H9 (cell line): ENCODE measurements around the gene E2F1. TPM values are rescaled to one million over a fixed set of nuclear protein-coding genes. Genes with fewer than 3 reads are reported as not detected.

Experiments
- DNase-seq: peaks from one replicate; pipeline ENCODE4 v3.0.0-alpha.2; 2017
- H2AFZ ChIP-seq: one replicate; pipeline ENCODE4 v1.6.1; 2013; ENCODE audit warnings: mild to moderate bottlenecking, low read length, control low read depth, moderate library complexity
- H2AK5ac ChIP-seq: 2 replicates; pipeline ENCODE4 v1.6.1; 2013; ENCODE audit warnings: low read length, control low read depth, mixed read lengths; ENCODE audit not compliant: insufficient read length
- H2BK120ac ChIP-seq: one replicate; pipeline ENCODE4 v1.6.1; 2013; ENCODE audit warnings: low read depth, mild to moderate bottlenecking, low read length, control low read depth, inconsistent platforms; ENCODE audit not compliant: poor library complexity, severe bottlenecking
- H2BK12ac ChIP-seq: 2 replicates; pipeline ENCODE4 v1.6.1; 2013; ENCODE audit warnings: low read length, control low read depth, mixed read lengths, low read depth; ENCODE audit not compliant: insufficient read length
- H2BK15ac ChIP-seq: 2 replicates; pipeline ENCODE4 v1.6.1; 2013; ENCODE audit warnings: low read depth, low read length, control low read depth
- H2BK20ac ChIP-seq: one replicate; pipeline ENCODE4 v1.6.1; 2013; ENCODE audit warnings: low read depth, mild to moderate bottlenecking, low read length, control low read depth, inconsistent platforms; ENCODE audit not compliant: poor library complexity, severe bottlenecking
- H2BK5ac ChIP-seq: 2 replicates; pipeline ENCODE4 v1.6.1; 2013; ENCODE audit warnings: low read length, control low read depth, mixed read lengths; ENCODE audit not compliant: insufficient read length
- H3K14ac ChIP-seq: 2 replicates; pipeline ENCODE4 v1.6.1; 2013; ENCODE audit warnings: low read length, control low read depth; ENCODE audit not compliant: insufficient read depth
- H3K18ac ChIP-seq: 2 replicates; pipeline ENCODE4 v1.6.1; 2013; ENCODE audit warnings: low read depth, mild to moderate bottlenecking, mixed read lengths, low read length, control low read depth; ENCODE audit not compliant: insufficient read length
- H3K23ac ChIP-seq: 2 replicates; pipeline ENCODE4 v1.6.1; 2013; ENCODE audit warnings: low read length, control low read depth, mixed read lengths, low read depth; ENCODE audit not compliant: insufficient read length
- H3K23me2 ChIP-seq: 2 replicates; pipeline ENCODE4 v1.6.1; 2013; ENCODE audit warnings: low read depth, mild to moderate bottlenecking, mixed read lengths, low read length, control low read depth; ENCODE audit not compliant: insufficient read length, poor library complexity, severe bottlenecking
- H3K27ac ChIP-seq: 2 replicates; pipeline ENCODE4 v1.5.1; 2013; ENCODE audit warnings: low read length, control low read depth, mixed read lengths, low read depth; ENCODE audit not compliant: insufficient read length
- H3K27me3 ChIP-seq: 2 replicates; pipeline ENCODE4 v1.6.1; 2013; ENCODE audit warnings: low read length, control low read depth, inconsistent platforms; ENCODE audit not compliant: insufficient read depth
- H3K4ac ChIP-seq: 2 replicates; pipeline ENCODE4 v1.6.1; 2013; ENCODE audit warnings: low read depth, mild to moderate bottlenecking, control low read depth, inconsistent platforms, low read length, moderate library complexity
- H3K4me1 ChIP-seq: 2 replicates; pipeline ENCODE4 v1.6.1; 2013; ENCODE audit warnings: low read length, control low read depth, inconsistent platforms; ENCODE audit not compliant: insufficient read depth
- H3K4me2 ChIP-seq: 2 replicates; pipeline ENCODE4 v1.6.1; 2013; ENCODE audit warnings: low read length, control low read depth, mixed read lengths; ENCODE audit not compliant: insufficient read length, insufficient read depth
- H3K56ac ChIP-seq: 2 replicates; pipeline ENCODE4 v1.6.1; 2013; ENCODE audit warnings: low read depth, mild to moderate bottlenecking, mixed read lengths, low read length, control low read depth; ENCODE audit not compliant: insufficient read length
- H3K79me1 ChIP-seq: 2 replicates; pipeline ENCODE4 v1.6.1; 2013; ENCODE audit warnings: low read depth, mild to moderate bottlenecking, moderate library complexity, low read length, control low read depth, inconsistent platforms; ENCODE audit not compliant: insufficient read depth, poor library complexity, severe bottlenecking
- H3K79me2 ChIP-seq: 2 replicates; pipeline ENCODE4 v1.6.1; 2013; ENCODE audit warnings: low read length, control low read depth, inconsistent platforms; ENCODE audit not compliant: insufficient read depth
- H3K9ac ChIP-seq: 2 replicates; pipeline ENCODE4 v1.6.1; 2013; ENCODE audit warnings: low read length, control low read depth, mixed read lengths; ENCODE audit not compliant: insufficient read length; ENCODE audit errors: extremely low read depth
- H3K9me3 ChIP-seq: one replicate; pipeline ENCODE4 v1.6.1; 2013; ENCODE audit warnings: low read depth, low read length, inconsistent platforms; ENCODE audit not compliant: control insufficient read depth
- H3T11ph ChIP-seq: one replicate; pipeline ENCODE4 v1.6.1; 2013; ENCODE audit warnings: mild to moderate bottlenecking, low read length, control low read depth, inconsistent platforms
- H4K20me1 ChIP-seq: one replicate; pipeline ENCODE4 v1.6.1; 2013; ENCODE audit not compliant: control insufficient read depth, insufficient read length, insufficient read depth
- H4K5ac ChIP-seq: 2 replicates; pipeline ENCODE4 v1.6.1; 2013; ENCODE audit warnings: low read depth, mild to moderate bottlenecking, mixed read lengths, low read length, control low read depth; ENCODE audit not compliant: insufficient read length
- H4K8ac ChIP-seq: replicated peaks from 2 replicates; pipeline ENCODE4 v1.6.1; 2013; ENCODE audit warnings: low read length, control low read depth, mixed read lengths, low read depth; ENCODE audit not compliant: insufficient read length
- H4K91ac ChIP-seq: 2 replicates; pipeline ENCODE4 v1.6.1; 2013; ENCODE audit warnings: low read depth, mild to moderate bottlenecking, moderate library complexity, mixed read lengths, low read length, control low read depth; ENCODE audit not compliant: insufficient read length
- H3K27ac Mint-ChIP-seq, 3 experiments: 2 replicates in 2 of 3; 3 replicates in 1 of 3; pipeline ENCODE4 v1.8.0; 2020 to 2021; ENCODE audit warnings: mixed read lengths in 3 of 3, mild to moderate bottlenecking in 1 of 3, moderate library complexity in 1 of 3
- H3K27me3 Mint-ChIP-seq: 2 replicates; pipeline ENCODE4 v1.8.0; 2021; ENCODE audit warnings: low read depth, mild to moderate bottlenecking, moderate library complexity, mixed read lengths
- H3K36me3 Mint-ChIP-seq, 3 experiments: 2 replicates in 2 of 3; 3 replicates in 1 of 3; pipeline ENCODE4 v1.8.0; 2020 to 2021; ENCODE audit warnings: low read depth in 3 of 3, mixed read lengths in 3 of 3; ENCODE audit not compliant: insufficient read depth in 1 of 3
- H3K4me1 Mint-ChIP-seq, 2 experiments: 2 replicates each; pipeline ENCODE4 v1.8.0; 2020; ENCODE audit warnings: mixed read lengths in 2 of 2
- H3K4me3 Mint-ChIP-seq, 2 experiments: 2 replicates in 1 of 2; 3 replicates in 1 of 2; pipeline ENCODE4 v1.8.0; 2020 to 2021; ENCODE audit warnings: mild to moderate bottlenecking in 2 of 2, mixed read lengths in 2 of 2, moderate library complexity in 1 of 2
- H3K9me3 Mint-ChIP-seq, 2 experiments: 2 replicates in 1 of 2; 3 replicates in 1 of 2; pipeline ENCODE4 v1.8.0; 2020; ENCODE audit warnings: mild to moderate bottlenecking in 2 of 2, mixed read lengths in 2 of 2, moderate library complexity in 1 of 2
- WGBS: extraction: QIAGEN DNeasy Blood & Tissue Kit; methylation state at CpG from one replicate; pipeline ENCODE4 v1.1.7; 2013; ENCODE audit warnings: missing lambda C conversion rate, low lambda C conversion rate, mixed read lengths; ENCODE audit not compliant: insufficient read length; ENCODE audit errors: extremely low coverage; 5-methylcytosine and 5-hydroxymethylcytosine counted together
- total RNA-seq: library from RNA; stranded (reverse); gene quantifications from 2 replicates; pipeline ENCODE4 v1.2.1, GENCODE V29; 2021
- TF ChIP-seq, protein P1 (sequence below): fragments of 200-600 bp; sonication (generic); conservative IDR thresholded peaks from 3 replicates; pipeline ENCODE4 v1.8.0; 2021; ENCODE audit warnings: antibody characterized with exemption, mild to moderate bottlenecking

The E2F1 gene
- total RNA-seq, 1 experiment from 2014 or later = 58.7 TPM

DNA sequence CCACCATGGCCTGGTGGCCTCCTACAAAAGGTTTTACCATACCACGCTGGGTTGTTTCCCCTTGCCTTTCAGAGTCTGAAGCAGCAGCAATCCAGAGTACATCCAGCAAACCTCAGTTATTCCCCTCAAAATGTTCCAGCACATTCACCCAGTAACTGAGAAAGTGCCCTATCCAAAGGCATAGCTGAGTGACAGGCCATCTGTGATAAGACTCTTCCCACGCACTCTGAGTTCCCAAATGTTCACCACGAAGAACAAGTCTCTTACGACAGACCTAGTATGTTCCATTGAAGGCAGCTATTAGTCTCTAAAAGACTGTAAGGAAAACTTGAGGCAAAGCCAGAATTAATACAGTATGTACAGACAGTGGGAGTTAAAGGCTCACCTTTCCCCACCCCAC is 55.7 kb downstream of the E2F1 start:
- Mint-ChIP-seq H3K36me3 (peaks cover 8 to 67% (median 33%) of the 10 kb centered on the region in 3 experiments; a peak in 6 of 7 replicates), H3K4me3 (no peak overlapping the region), H3K9me3 (no peaks in the 10 kb centered on the region), H3K27me3 (no peaks in the 10 kb centered on the region), H3K4me1 (no peaks in the 10 kb centered on the region), H3K27ac (peak overlapping the region in 1 of 3 experiments; percentile 66; a peak in 2 of 7 replicates)
- Histone ChIP-seq H3K23me2 (no peaks in the 10 kb centered on the region), H3K14ac (no peak overlapping the region), H3K9ac (no peak overlapping the region), H2AFZ (no peak overlapping the region), H3K23ac (no peak overlapping the region), H2BK120ac (no peak overlapping the region), H3K4ac (no peak overlapping the region), H4K91ac (no peak overlapping the region), H2BK20ac (no peak overlapping the region), H3K27ac (no peak overlapping the region), H4K8ac (no peak overlapping the region), H3K27me3 (no peaks in the 10 kb centered on the region), H3K4me2 (no peak overlapping the region), H3K56ac (no peak overlapping the region), H3K79me1 (no peaks in the 10 kb centered on the region), H3T11ph (no peak overlapping the region), H3K9me3 (no peaks in the 10 kb centered on the region), H4K20me1 (no peaks in the 10 kb centered on the region), H2AK5ac (no peak overlapping the region), H3K18ac (no peak overlapping the region), H4K5ac (no peak overlapping the region), H3K4me1 (no peaks in the 10 kb centered on the region), H2BK15ac (no peak overlapping the region), H2BK5ac (no peak overlapping the region), H2BK12ac (no peak overlapping the region), H3K79me2 (no peaks in the 10 kb centered on the region)
- no peak for DNase-seq
- TF ChIP-seq, protein P1, sequence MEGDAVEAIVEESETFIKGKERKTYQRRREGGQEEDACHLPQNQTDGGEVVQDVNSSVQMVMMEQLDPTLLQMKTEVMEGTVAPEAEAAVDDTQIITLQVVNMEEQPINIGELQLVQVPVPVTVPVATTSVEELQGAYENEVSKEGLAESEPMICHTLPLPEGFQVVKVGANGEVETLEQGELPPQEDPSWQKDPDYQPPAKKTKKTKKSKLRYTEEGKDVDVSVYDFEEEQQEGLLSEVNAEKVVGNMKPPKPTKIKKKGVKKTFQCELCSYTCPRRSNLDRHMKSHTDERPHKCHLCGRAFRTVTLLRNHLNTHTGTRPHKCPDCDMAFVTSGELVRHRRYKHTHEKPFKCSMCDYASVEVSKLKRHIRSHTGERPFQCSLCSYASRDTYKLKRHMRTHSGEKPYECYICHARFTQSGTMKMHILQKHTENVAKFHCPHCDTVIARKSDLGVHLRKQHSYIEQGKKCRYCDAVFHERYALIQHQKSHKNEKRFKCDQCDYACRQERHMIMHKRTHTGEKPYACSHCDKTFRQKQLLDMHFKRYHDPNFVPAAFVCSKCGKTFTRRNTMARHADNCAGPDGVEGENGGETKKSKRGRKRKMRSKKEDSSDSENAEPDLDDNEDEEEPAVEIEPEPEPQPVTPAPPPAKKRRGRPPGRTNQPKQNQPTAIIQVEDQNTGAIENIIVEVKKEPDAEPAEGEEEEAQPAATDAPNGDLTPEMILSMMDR = no peak
- no CpG with 5 or more reads among the region's 4 CpGs for WGBS
